GM13976 (cell line): Measurements from ENCODE around the gene APCDD1L.

ENCODE experiments used
- DNase-seq: peaks from one replicate; pipeline ENCODE4 v3.0.0; 2012; ENCODE audit warnings: low spot score
- in situ Hi-C: fragments of 300-500 bp; cut with MboI; formaldehyde crosslinking; loops from one replicate; pipeline ENCODE4 v1.12.0; 2022; ENCODE audit warnings: low sequenced_read_pairs, mixed read lengths, inconsistent platforms; ENCODE audit not compliant: unreplicated experiment
- TF ChIP-seq, protein P1 (sequence below): IDR thresholded peaks from 2 replicates; pipeline ENCODE4 v1.5.1; 2012; ENCODE audit warnings: borderline replicate concordance, mild to moderate bottlenecking; ENCODE audit not compliant: insufficient read depth; ENCODE audit errors: extremely low read depth, missing control alignments, control extremely low read depth

Gene APCDD1L

DNA sequence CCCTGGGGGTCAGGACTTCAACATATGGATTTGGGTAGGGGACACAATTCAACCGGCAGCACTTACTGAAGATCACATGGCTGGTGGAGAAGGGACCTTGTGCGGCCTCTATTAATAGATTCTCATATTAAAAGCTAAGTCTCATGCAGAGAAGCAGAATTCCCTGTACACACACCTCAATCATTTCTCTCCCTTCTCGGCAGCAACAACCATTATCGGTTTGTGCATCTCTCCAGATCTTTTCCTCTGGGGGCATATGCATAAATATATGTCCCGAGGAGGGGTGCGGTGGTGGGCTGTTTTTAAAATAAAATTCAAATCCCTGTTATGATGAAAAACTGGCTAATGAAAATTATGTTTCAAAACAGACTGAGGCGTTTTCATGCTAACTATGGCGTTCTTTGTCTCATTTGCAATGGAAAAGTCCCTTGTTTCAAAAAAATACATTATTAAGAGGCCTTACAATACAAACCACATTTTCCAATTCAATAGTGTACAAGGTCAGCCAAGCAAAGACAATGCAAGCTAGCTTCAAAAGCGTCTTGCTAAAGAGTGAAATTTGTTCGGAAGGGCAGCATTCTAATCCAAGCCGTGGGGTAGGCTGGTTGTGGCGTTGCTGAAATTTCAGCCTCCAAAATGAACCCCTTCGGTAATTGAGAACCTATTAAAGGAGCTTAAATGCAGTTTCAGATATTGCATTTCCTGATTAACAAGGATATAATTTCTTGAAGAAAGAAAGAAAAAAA lies 17.3 kb downstream of the APCDD1L start:
- TF ChIP-seq, protein P1, sequence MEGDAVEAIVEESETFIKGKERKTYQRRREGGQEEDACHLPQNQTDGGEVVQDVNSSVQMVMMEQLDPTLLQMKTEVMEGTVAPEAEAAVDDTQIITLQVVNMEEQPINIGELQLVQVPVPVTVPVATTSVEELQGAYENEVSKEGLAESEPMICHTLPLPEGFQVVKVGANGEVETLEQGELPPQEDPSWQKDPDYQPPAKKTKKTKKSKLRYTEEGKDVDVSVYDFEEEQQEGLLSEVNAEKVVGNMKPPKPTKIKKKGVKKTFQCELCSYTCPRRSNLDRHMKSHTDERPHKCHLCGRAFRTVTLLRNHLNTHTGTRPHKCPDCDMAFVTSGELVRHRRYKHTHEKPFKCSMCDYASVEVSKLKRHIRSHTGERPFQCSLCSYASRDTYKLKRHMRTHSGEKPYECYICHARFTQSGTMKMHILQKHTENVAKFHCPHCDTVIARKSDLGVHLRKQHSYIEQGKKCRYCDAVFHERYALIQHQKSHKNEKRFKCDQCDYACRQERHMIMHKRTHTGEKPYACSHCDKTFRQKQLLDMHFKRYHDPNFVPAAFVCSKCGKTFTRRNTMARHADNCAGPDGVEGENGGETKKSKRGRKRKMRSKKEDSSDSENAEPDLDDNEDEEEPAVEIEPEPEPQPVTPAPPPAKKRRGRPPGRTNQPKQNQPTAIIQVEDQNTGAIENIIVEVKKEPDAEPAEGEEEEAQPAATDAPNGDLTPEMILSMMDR = no peak
- in situ Hi-C loops = no loop called here
- no peak for DNase-seq

DNA sequence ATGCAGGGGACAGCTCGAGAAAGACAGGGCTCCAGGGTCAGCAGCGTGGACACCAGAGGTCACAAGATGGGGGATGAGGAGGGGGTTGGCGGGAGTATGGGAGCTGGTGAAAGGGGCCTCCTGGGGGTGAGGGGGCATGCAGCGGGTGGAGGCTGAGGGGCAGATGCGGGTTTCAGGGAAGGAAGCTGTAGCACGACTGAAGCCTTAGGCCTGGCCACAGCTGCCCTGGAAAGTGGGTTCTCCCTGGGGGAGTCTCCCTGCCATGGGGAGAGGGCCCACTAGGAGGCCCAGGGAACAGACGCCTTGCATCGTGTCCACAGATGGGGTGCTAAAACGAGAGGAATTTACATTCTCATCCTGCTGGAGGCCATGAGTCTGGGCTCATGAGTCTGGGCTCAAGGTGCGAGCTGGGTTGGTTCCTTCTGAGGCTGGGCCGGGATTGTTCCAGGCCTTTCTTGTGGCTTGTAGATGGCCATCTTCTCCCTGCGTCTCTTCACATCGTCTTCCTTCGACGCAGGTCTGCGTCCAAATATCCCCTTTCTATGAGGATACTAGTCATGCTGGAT lies 18.0 kb downstream of the APCDD1L start:
- in situ Hi-C loops = no loop called here
- no peak for DNase-seq
- TF ChIP-seq, protein P1 = no peak

DNA sequence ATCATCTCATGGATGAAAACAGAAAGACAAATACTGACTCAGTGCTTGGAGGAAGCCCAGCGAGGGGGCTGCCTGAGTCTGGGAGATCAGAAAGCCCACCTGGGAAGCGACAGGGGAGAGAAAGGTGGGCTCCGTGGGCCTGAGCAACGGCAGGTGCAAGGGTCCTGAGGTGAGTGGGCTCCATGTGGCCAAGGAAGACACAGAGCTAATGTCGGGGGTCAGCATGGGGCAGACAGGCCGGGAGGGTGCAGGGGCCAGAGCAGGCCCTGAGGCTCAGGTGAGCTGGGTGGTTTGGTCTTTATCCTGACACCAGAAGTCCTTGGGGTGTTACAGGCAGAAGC lies 18.8 kb downstream of the APCDD1L start:
- in situ Hi-C loops = no loop called here
- TF ChIP-seq, protein P1 = no peak
- no peak for DNase-seq

DNA sequence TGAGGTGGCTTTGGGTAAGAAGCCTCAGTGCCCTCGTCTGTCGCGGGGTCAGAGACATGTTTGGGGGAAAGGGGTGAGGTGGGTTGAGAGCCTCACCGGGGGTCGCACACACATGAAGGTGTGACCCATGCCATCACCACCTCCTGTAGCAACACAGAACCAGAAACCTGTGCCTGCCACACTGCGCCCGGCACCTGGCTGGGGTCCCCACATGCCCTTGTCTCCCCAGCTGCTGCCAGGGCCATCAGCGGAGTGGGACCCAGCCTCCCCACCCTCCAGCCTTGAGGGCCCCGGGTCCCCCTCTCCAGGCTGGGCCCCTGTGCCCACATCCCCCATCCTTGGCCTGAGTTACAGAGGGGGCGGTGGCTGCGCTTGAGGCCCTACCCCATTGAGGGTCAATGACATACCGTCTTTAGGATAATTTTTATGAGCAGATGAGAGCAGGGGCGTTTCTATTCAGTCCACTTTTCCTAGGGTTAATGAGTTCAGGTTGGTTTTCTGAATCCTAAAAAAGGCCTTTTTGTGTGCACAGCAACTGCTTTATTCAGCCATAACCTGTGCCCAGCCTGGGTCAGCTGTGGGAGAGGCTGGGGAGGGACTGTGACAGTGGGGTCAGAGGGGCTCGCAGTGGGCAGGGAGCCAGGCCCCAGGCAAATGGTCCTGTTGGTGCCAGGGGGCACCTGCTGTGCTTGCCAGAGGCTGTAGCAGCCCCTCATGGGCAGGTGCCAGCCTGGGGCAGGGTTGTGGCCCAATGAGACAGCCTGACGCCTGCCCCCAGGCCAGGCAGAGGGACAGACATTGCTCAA lies 19.4 kb downstream of the APCDD1L start:
- in situ Hi-C loops = no loop called here
- TF ChIP-seq, protein P1 = no peak

DNA sequence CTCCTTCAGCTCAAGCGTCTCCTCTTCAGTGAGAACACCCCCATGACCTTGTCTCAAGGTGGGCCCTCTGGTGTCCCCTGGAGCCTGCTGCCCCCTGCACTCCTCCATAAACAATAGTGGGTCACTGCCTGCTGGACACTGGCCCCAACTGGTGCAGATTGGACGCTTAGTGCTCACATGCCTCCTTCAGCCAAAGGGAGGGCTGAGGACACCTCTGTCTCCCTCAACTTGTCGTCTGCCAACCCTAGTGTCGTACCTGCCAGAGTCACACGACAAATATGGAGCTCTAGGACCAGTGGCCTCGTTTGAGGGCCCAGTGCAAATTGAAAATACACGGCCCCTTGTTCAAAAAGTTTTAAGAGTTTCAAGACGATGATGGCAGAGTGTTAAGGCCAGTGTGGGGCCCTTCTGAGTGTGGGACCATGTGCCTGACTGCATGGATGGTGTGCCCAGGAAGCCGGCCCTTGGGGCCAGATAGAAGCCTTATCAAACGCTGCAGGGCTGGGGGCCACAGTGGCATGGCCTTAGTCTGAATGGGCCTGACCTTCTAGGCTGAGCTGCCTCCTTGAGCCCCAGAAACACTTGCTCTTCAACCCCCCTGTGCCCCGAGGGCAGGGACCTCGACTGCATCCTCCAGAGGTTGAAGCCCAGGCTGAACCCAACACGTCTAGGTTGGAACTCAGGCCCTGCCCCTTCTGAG lies 20.1 kb downstream of the APCDD1L start:
- in situ Hi-C loops = no loop called here

More for the DNA sequence above, 19.4 kb downstream of the APCDD1L start:
- DNase-seq = no peak

DNA sequence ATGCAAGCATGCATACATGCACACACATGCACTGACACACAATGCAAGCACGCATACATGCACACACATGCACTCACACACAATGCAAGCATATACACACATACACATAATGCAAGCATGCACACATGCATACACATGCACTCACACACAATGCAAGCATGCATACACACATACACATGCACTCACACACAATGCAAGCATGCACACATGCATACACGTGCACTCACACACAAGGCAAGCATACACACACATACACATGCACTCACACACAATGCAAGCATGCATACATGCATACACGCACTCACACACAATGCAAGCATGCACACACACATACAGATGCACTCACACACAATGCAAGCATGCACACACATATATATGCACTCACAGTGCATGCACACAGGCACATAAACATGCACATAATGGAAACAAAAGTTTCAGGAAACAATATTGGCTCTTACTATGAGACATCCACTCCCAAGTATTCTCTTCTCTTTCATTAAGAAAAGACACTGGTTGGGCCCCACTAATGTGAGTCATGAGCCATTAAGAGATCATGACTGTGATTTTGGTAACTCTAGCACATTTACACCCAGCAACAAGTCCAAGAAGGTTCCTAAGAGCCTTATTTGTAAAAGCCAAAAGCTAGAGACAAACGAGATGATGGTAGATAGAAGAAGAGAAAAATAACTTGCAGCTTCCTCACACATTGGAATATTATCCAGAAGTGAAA lies 22.2 kb downstream of the APCDD1L start:
- in situ Hi-C loops = no loop called here
- TF ChIP-seq, protein P1 = no peak
- DNase-seq = no peak

More for the DNA sequence above, 20.1 kb downstream of the APCDD1L start:
- TF ChIP-seq, protein P1 = no peak
- no peak for DNase-seq
